HG03066 (cell line): Measurements from ENCODE around the gene RAB1B.
"Not testable (repeated sequence)": the region's sequence is repeated elsewhere in the genome, so short reads cannot be mapped to it uniquely, and the experiment has no call there.

ENCODE experiments used
- ATAC-seq: cut with Tn5 transposase; IDR thresholded peaks from one replicate; pipeline ENCODE4 v1.9.1; 2021; ENCODE audit warnings: low read depth; ENCODE audit not compliant: unreplicated experiment

Gene RAB1B

DNA sequence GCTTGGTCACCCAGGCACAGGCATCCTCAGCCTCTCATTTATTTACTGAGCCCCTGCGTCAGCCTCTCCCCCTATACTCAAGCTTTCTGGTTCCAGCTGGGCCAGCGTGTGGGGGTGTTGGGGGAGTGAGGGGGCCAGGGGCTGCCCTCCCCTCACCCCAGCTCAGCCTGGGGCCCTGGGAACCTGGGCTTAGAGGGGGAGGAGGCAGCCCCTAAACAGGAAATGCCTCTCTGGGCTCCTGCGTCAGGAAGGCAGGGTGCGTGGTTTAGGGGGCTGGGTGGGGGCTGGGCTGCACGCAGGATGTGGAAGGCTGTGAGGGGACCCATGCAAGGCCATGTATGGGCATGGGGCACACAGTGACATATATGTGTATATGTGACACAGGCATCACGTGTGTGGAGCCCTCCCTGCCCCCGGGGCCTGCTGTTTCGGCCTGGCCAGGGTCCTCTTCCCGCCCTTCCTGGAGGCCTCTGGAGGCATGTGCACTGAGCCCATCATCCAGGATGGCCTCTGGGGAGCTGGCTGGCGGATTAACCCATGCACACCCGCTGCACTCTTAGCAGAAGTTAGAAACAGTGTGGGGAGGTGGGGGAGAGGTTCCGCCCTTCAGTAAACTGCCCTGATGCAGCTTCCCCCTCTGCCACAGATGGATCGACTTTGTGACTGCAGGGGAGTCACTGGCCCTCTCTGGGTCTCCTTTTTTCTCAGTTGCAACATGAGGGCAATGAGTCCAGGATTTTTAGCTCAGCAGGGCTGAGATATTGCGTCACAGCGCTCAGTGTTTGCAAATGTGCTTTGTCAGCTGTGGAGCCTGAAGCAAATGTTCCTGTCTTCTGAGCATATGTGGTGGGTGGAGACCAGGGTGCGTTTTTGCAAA is 49.5 kb downstream of the RAB1B start:
- no peak for ATAC-seq

DNA sequence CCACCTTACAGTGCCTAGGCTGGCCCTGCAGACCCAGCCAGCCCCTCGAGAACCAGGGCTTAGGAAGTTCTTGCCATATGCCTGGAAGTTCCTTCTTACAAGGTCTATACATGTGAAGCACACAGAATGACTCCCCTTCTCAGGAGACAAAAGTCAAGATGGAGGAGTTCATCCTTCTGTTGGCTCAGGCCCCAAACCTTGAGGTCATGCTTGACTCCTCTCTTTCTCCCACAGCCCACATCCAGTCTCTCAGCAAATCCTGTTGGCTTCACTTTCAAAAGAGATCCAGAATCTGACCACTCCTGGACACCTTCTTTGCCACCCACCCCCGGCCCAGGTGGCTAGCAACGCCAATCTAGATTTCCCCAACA is 50.1 kb downstream of the RAB1B start:
- ATAC-seq, result no peak

- not testable (repeated sequence) for ATAC-seq
Measured at GRCh38 chr11:66320289-66320688, 51.9 kb downstream of the RAB1B start.

- not testable (repeated sequence) for ATAC-seq
Measured at GRCh38 chr11:66320748-66321147, 52.3 kb downstream of the RAB1B start.

GRCh38 chr11:66321606-66322005 is 53.2 kb downstream of the RAB1B start:
- ATAC-seq, result no peak

GRCh38 chr11:66322732-66323427 is 54.4 kb downstream of the RAB1B start:
- ATAC-seq, result no peak

GRCh38 chr11:66323684-66324083 is 55.2 kb downstream of the RAB1B start:
- no peak for ATAC-seq

DNA sequence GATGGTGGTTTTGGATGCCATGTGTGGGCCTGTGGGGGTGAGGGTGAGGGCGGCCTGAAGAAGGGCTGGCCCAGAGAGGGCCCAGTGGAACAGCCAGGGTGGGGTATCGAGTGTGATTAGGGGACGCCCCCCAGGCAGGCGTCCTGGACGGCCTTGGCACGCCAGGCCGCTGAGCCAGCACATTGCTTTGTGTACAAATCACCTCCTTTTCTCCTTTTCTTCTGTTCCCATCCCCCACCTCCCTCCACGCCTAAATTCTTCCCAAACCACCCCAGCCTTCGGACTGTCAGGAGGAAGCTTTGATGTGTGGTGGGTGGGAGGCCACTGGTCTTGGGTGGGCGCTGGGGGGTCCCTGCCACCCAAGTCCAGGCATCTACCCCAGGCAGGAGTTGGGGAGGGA is 56.2 kb downstream of the RAB1B start:
- no peak for ATAC-seq

DNA sequence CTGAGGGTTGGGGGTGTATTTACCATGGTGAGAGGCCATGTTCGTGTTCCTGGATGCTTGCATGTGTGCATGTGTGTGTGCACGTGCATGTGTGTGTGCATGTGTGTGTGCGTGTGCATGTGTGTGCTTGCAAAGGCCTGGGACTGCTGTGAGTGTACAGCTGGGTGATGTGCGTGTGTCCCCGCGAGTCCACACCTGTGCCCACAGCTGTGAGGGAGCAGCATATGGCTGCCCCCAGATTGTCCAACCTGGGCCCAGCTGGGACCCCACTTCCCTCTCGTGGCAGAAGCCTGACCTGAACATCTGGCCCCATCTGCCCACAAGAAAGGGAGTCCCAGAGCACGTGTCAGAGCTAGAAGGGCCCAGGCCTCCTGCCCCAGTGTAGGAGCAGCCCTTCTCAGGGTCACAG is 56.8 kb downstream of the RAB1B start:
- ATAC-seq, result no peak

- no peak for ATAC-seq
Measured at GRCh38 chr11:66326261-66327111, 58.0 kb downstream of the RAB1B start.
